HEK293 (cell line): ENCODE data around the gene FXYD1.

ENCODE experiments used
- CTCF ChIA-PET: fragments of 350-600 bp; formaldehyde crosslinking; extraction: SDS; loops from one replicate; lab custom pipeline; 2021; ENCODE audit warnings: antibody characterized with exemption; lab: Yijun Ruan, JAX
- POLR2A ChIA-PET: fragments of 300-600 bp; formaldehyde crosslinking; extraction: SDS; loops from one replicate; lab custom pipeline; 2020; ENCODE audit warnings: antibody characterized with exemption, inconsistent platforms; lab: Yijun Ruan, JAX
- H3K27ac ChIP-seq: fragments of 200-500 bp; sonication (Bioruptor generic); 2 replicates; pipeline ENCODE4 v1.5.1; 2014; ENCODE audit warnings: low read depth, low read length, control low read depth, inconsistent platforms; ENCODE audit errors: extremely low read depth
- H3K36me3 ChIP-seq, 2 experiments: fragments of 200-500 bp in 1 of 2; sonication (Bioruptor generic) in 1 of 2; 1 replicate in 1 of 2; 2 replicates in 1 of 2; pipeline ENCODE4 v1.5.1; 2014 to 2017; ENCODE audit warnings: inconsistent platforms in 2 of 2, low read length in 2 of 2; ENCODE audit not compliant: control insufficient read depth in 2 of 2, insufficient read depth in 1 of 2
- H3K4me1 ChIP-seq: fragments of 200-500 bp; sonication (Bioruptor generic); 2 replicates; pipeline ENCODE4 v1.5.1; 2014; ENCODE audit warnings: mild to moderate bottlenecking, low read length, inconsistent platforms; ENCODE audit not compliant: control insufficient read depth, insufficient read depth
- H3K4me3 ChIP-seq: 2 replicates; pipeline ENCODE4 v1.5.1; 2011; ENCODE audit warnings: low read depth, mild to moderate bottlenecking, control low read depth, low read length, moderate library complexity
- H3K9me3 ChIP-seq: fragments of 200-500 bp; sonication (Bioruptor generic); 2 replicates; pipeline ENCODE4 v1.5.1; 2014; ENCODE audit warnings: low read depth, low read length, inconsistent platforms; ENCODE audit not compliant: control insufficient read depth, insufficient read depth
- FEZF1 ChIP-seq: fragments of 450-650 bp; formaldehyde crosslinking; IDR thresholded peaks from 2 replicates; pipeline ENCODE4 v1.5.1; 2016; ENCODE audit warnings: missing biosample characterization, missing genetic modification characterization
- KLF1 ChIP-seq: fragments of 450-650 bp; formaldehyde crosslinking; IDR thresholded peaks from 2 replicates; pipeline ENCODE4 v1.5.1; 2016; ENCODE audit warnings: missing biosample characterization, missing genetic modification characterization
- KLF17 ChIP-seq: fragments of 450-650 bp; formaldehyde crosslinking; IDR thresholded peaks from 2 replicates; pipeline ENCODE4 v1.5.1; 2016; ENCODE audit warnings: missing biosample characterization, missing genetic modification characterization
- YY1 ChIP-seq: fragments of 450-650 bp; formaldehyde crosslinking; IDR thresholded peaks from 2 replicates; pipeline ENCODE4 v1.5.1; 2018; ENCODE audit warnings: missing biosample characterization, missing genetic modification characterization
- YY2 ChIP-seq: fragments of 450-650 bp; formaldehyde crosslinking; IDR thresholded peaks from 2 replicates; pipeline ENCODE4 v1.5.1; 2016; ENCODE audit warnings: missing biosample characterization, missing genetic modification characterization
- ZBTB10 ChIP-seq: fragments of 450-650 bp; formaldehyde crosslinking; IDR thresholded peaks from 2 replicates; pipeline ENCODE4 v1.5.1; 2016; ENCODE audit warnings: missing biosample characterization, missing genetic modification characterization
- ZNF146 ChIP-seq: fragments of 450-650 bp; formaldehyde crosslinking; IDR thresholded peaks from 2 replicates; pipeline ENCODE4 v1.5.1; 2016; ENCODE audit warnings: missing biosample characterization, missing genetic modification characterization
- ZNF341 ChIP-seq: fragments of 450-650 bp; formaldehyde crosslinking; IDR thresholded peaks from 2 replicates; pipeline ENCODE4; 2016; ENCODE audit warnings: low read depth, missing biosample characterization, missing genetic modification characterization
- ZNF350 ChIP-seq: fragments of 450-650 bp; formaldehyde crosslinking; IDR thresholded peaks from 2 replicates; pipeline ENCODE4 v1.5.0; 2017; ENCODE audit warnings: missing biosample characterization, mild to moderate bottlenecking, missing genetic modification characterization
- ZNF398 ChIP-seq: fragments of 450-650 bp; formaldehyde crosslinking; IDR thresholded peaks from 2 replicates; pipeline ENCODE4 v1.5.1; 2017; ENCODE audit warnings: missing biosample characterization, missing genetic modification characterization
- ZNF426 ChIP-seq: fragments of 450-650 bp; formaldehyde crosslinking; IDR thresholded peaks from 2 replicates; pipeline ENCODE4 v1.5.1; 2017; ENCODE audit warnings: missing biosample characterization, missing genetic modification characterization, mild to moderate bottlenecking, inconsistent platforms, moderate library complexity
- ZNF571 ChIP-seq: fragments of 450-650 bp; formaldehyde crosslinking; IDR thresholded peaks from 2 replicates; pipeline ENCODE4 v1.5.0; 2017; ENCODE audit warnings: missing biosample characterization, missing genetic modification characterization
- ZNF654 ChIP-seq: fragments of 450-650 bp; formaldehyde crosslinking; IDR thresholded peaks from 2 replicates; pipeline ENCODE4 v1.5.1; 2016; ENCODE audit warnings: low read depth, missing biosample characterization, missing genetic modification characterization
- ZNF785 ChIP-seq: fragments of 450-650 bp; formaldehyde crosslinking; IDR thresholded peaks from 2 replicates; pipeline ENCODE4 v1.5.1; 2016; ENCODE audit warnings: missing biosample characterization, missing genetic modification characterization
- ZSCAN23 ChIP-seq: fragments of 450-650 bp; formaldehyde crosslinking; IDR thresholded peaks from 2 replicates; pipeline ENCODE4 v1.5.1; 2016; ENCODE audit warnings: missing biosample characterization, missing genetic modification characterization

Gene FXYD1

GRCh38 chr19:35099897-35100275, 38.7 kb upstream of the FXYD1 start (continued):
- TF ChIP-seq ZNF398 (tag by site-specific recombination) (no peak), ZNF341 (tag by site-specific recombination) (no peak), ZNF654 (tag by site-specific recombination) (no peak), ZNF785 (tag by site-specific recombination) (no peak), YY2 (tag by site-specific recombination) (no peak)

- H3K4me3 ChIP-seq: no peak overlapping the region
- POLR2A ChIA-PET: no interaction called here
- CTCF ChIA-PET: interaction anchor here (0.6 to 2.3 kb wide), 12 partner anchors 10 to 659 kb away, joined by 3 to 18 read pairs (median 4); partner anchors contain the start of gene FXYD3
These were observed 37.8 kb upstream of the FXYD1 start for GRCh38 chr19:35100588-35101533.

More at GRCh38 chr19:35100588-35101533, 37.8 kb upstream of the FXYD1 start:
- TF ChIP-seq ZNF398 (tag by site-specific recombination): no peak
- TF ChIP-seq ZBTB10: no peak
- TF ChIP-seq YY1 (tag by site-specific recombination): no peak
- no peak for TF ChIP-seq ZNF426 (tag by site-specific recombination)
- TF ChIP-seq KLF17 (tag by site-specific recombination): no peak
- no peak for TF ChIP-seq FEZF1
- no peak for TF ChIP-seq KLF1
- TF ChIP-seq ZNF571 (tag by site-specific recombination): no peak
- TF ChIP-seq ZSCAN23 (tag by site-specific recombination): no peak
- TF ChIP-seq ZNF350 (tag by site-specific recombination): no peak
- no peak for TF ChIP-seq ZNF146
- Histone ChIP-seq H3K4me1 (no peaks in the 10 kb centered on the region), H3K36me3 (no peaks in the 10 kb centered on the region; a peak in 1 of 3 replicates), H3K27ac (no peak overlapping the region), H3K9me3 (no peaks in the 10 kb centered on the region)
